Retinal pigment epithelial cell (primary cell): ENCODE results near the gene SVIL.
"Not testable (repeated sequence)": the region's sequence is repeated elsewhere in the genome, so short reads cannot be mapped to it uniquely, and the experiment has no call there.

Source experiments
- DNase-seq: peaks from one replicate; pipeline ENCODE4 v3.0.0-alpha.2; 2010; ENCODE audit warnings: low read depth
- H3K4me3 ChIP-seq: 2 replicates; pipeline ENCODE4 v1.5.1; 2011; ENCODE audit warnings: mild to moderate bottlenecking, low read length, control low read depth, moderate library complexity
- CTCF ChIP-seq: conservative IDR thresholded peaks from 2 replicates; pipeline ENCODE4 v1.5.1; 2011; ENCODE audit warnings: low read depth, low read length, control low read depth, inconsistent platforms

The SVIL gene

DNA sequence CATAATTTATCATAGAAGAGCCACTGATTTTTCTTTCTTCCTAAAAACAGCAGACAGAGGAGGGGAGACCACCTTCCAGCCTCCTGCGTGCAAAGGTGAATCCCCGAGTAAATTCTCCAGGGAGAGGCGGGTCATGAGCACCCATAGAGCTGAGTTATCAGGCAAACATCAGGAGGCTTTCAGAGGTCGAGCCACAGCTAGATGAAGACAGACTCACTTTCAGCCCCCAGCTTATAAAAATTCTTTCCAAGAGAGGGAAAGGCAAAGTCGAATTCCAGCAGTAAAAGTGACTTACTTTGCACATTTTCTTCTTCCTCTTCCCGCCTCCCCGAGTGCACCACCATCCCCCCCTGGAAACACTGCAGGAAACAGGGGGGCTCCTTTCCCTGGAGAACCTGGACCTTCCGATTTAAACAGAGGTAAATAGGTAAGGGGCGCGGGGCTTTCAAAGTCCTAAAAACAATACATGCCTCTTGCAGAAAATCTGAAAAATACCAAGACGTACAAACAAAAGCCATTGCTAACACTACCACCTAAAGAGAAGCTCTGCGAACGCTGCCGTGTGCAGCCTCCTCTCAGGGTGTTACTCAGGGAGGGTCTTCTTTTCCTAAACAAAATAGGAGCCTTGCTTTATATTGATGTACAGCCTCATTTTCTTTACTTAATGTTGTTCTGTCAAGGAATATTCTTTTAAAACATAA, 163.8 kb downstream of the SVIL start:
- H3K4me3 ChIP-seq = no peak overlapping the region
- no peak for TF ChIP-seq CTCF
- DNase-seq = no peak

- no peak overlapping the region for H3K4me3 ChIP-seq
- no peak for DNase-seq
- peak; percentile 56 for TF ChIP-seq CTCF
Measured at GRCh38 chr10:29470355-29470705, 164.4 kb downstream of the SVIL start.

GRCh38 chr10:29469481-29470354, 165.1 kb downstream of the SVIL start:
- no peak overlapping the region for H3K4me3 ChIP-seq
- no peak for TF ChIP-seq CTCF

DNA sequence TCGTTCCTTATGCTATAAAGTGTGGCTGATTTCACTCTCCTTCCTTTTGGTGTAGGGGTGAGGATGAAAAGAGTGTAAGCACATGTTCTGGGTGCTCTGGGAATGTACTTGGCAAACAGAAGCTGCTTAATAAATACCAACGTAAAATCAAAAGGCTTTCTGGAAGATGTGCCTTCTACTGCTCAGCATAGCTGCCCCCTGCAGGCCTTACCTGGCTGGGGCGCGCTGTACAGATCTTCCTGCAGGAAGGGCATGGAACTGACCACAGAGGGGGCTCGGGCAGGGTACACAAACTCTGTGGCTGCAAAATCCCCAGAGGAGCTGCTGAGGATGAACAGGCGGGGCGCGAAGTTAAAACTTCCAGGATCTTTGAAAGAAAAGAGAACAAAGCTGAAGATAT, 169.4 kb downstream of the SVIL start:
- no peak for DNase-seq
- TF ChIP-seq CTCF = peak; percentile 38
- H3K4me3 ChIP-seq = no peak overlapping the region

More at GRCh38 chr10:29469481-29470354, 165.1 kb downstream of the SVIL start:
- DNase-seq = no peak

- not testable (repeated sequence) for H3K4me3 ChIP-seq, DNase-seq
Measured at GRCh38 chr10:29464671-29465171, 170.1 kb downstream of the SVIL start.

- TF ChIP-seq CTCF = no peak
- DNase-seq = no peak
- H3K4me3 ChIP-seq = no peak overlapping the region
Measured at GRCh38 chr10:29461042-29461441, 173.7 kb downstream of the SVIL start.

GRCh38 chr10:29458190-29458589, 176.6 kb downstream of the SVIL start:
- not testable (repeated sequence) for H3K4me3 ChIP-seq, DNase-seq

DNA sequence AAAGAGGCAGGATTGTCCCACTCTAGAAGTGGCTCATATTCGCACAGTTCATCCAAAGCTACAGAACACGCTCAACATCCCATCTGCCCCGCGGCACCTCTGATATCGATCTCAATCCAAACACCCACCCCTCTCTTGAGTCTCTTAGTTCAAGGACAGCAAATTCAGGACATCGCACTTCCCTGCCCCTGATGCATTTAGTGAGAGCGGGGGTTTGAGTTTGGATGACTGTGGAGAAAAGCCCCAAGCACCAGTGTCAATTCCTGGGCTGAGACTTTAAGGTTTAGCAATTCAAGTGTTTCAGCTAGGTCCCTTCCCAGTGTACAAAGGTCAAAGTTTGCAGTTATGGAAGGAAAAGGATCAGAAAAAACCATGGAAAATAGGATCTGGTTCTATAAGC, 179.7 kb downstream of the SVIL start:
- no peak overlapping the region for H3K4me3 ChIP-seq
- no peak for TF ChIP-seq CTCF
- DNase-seq = no peak
